Stimulated activated CD4-positive, alpha-beta T cell treated with anti-CD3 and anti-CD28 coated beads, Interleukin-1b, Interleukin-23, amount 100 ng/mL, for 1 hour (primary cell): ENCODE results near the gene GBA2.

Experiments
- DNase-seq, 2 donors: peaks; one replicate each; pipeline ENCODE4 v3.0.0-alpha.2; 2020; ENCODE audit warnings: low read depth in 2 of 2

GBA2 gene

DNA sequence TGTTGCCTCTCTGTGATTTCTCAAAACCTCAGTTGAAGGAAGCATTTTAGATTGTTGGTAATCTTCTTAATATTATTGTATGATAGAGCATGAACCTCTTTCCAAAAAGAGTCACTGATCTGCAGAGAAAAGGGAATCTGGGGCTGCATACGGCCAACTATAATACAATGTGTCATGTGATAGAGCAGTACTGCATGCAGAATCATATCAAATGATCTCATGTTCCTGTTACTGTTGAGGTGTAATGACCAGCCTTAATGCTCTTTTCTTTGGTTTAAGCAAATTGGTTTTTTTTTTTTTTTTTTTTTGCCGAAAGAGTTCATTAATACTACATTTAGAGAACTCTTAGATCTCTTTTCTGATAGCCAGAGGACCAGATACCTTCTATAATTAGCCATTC is 18.0 kb upstream of the GBA2 start:
- DNase-seq: no peak

DNA sequence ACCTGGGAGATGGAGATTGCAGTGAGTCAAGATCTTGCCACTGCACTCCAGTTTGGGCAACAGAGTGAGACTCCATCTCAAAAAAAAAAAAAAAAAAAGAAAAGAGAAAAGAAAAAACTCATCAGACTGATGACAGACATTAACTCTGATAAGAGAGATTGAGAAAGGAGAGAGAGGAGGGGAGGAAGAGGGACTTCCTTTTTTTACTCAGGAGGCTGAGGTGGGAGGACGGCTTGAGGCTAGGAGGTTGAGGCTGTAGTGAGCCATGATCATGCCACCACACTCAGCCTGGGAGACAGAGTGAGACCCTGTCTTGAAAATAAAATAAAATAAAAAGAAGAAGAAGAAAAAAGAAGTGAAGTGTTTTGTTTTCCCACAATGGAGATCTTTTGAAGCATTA is 14.8 kb upstream of the GBA2 start:
- DNase-seq: no peak

DNA sequence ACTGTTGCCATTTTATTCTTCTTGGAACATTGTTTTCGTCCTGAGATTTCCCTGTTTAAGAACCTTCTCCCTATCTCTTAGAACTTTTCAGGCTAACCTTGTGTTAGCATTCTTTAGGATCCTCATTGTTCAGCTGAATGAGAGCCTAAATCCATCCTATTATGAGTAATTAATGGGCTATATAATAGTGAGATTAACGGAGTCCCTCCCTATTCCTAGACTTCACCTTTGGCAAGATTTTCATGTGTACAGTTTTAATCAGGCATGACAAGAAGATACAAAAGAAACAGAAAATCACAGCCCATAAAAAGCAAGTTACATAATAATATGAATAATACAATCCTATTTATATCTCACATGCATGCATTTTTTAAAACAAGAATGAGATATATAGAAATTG is 14.2 kb upstream of the GBA2 start:
- no peak for DNase-seq

DNA sequence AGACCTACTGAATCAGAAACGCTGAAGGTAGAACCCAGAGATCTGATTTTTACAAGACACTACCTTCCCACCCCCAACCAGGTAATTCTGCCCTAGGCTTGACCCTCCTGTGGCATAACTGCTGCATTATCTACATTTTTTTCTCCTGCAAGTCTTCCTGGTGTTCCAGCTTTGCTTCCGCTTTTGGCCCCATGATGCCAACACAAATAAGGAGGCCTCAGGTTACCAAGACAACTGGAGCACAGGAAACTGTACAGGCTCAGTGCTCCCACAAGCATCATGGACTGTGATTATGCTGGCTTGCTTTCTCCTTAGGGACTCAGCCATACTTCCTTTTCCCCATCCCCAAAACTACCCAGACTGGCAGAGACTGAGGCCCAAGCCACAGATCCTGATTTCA is 11.6 kb upstream of the GBA2 start:
- no peak for DNase-seq

DNA sequence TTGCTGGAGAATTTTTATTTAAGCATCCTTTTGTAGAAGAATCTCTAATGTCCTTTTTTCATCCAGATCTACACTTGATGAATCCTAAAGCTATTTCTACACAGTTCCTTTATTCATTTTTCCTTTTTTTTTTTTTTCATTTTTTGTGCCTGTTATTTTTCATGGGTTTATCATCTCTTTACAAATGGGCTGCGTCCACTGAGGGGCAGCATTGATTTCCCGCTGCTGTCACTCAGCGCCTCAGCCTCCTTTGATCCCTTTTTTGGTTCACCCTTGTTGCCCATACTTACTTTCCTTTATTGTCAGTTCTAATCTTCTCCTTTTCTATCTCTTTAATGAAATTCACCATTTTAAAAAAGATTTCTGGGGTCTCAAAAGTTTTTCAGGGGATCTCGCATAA is 10.8 kb upstream of the GBA2 start:
- no peak for DNase-seq

DNA sequence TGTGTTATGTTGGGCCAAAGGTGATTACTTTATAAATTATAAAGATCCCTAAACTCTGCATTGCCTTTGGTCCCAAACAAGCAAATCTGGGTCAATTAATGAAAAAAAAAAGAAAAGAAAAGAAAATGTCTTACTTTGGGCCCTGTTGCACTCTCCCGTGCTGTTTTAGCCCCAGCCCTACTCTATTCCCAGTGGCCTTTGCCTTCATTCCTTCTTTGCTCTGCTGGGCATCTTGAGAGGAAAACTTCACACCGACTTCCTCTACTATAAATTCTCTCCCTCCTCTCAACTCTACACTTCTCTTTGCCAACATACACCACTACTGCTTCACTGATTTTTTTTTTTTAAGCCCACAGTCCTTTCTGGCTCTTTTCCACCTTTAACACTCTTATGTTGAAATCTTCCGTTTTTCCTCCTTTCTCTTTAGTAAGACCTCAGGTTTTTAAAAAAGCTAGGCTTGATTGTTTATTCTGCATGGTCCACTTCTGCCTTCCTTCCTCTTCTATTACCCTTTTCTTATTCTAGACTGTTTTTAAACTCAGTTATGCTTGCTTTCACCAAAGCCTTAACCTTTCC is 9.5 kb upstream of the GBA2 start:
- no peak for DNase-seq

DNA sequence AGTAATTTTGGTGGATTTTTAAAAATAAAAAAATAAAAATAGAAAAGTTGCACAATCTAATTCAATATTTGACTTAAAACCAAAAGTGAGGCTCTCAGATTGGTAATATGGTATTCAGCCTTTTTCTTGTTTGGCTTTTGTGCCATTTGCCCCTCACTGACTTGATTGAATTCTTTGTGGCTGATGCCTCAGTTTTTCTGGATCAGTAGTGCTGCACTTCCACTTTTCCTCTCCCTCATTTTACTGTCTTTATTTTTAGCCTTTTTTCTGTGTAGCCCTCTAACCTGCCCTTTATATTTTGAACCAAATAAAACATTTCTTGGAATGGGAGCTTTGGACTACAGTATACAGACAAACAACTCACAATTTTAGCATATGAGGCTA is 8.9 kb upstream of the GBA2 start:
- DNase-seq: no peak

DNA sequence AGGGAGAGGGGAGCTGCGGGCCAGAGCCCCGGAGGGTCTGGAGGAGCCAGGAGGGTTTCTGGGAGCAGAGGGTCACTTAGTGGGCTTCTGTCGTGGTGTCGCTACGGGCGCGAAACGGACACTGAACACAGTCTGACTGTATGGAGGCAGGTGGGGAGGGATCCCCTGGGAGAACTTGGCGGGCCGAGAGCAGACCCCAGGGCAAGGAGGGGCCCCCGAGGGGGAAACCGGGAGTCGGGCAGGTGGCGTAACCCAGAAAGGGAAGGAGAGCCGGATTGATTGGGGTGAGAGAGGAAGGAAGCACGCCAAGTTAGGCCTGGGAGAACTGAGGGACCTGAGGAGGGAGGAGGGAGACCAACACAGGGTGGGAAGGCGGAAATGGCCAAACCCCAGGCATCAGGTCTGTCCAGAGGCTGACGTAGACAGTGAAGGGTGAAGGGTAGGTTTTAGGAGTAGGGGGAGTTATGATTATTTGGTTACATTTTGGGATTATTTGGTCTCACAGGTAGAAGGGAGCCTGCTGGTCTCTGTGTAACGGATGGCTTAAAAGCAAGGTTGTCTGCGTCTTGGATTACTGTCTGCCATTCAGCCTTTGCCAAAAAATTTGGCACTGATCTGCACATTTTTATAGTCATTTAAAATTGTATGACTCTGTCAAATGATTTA is 8.3 kb upstream of the GBA2 start:
- DNase-seq: no peak

DNA sequence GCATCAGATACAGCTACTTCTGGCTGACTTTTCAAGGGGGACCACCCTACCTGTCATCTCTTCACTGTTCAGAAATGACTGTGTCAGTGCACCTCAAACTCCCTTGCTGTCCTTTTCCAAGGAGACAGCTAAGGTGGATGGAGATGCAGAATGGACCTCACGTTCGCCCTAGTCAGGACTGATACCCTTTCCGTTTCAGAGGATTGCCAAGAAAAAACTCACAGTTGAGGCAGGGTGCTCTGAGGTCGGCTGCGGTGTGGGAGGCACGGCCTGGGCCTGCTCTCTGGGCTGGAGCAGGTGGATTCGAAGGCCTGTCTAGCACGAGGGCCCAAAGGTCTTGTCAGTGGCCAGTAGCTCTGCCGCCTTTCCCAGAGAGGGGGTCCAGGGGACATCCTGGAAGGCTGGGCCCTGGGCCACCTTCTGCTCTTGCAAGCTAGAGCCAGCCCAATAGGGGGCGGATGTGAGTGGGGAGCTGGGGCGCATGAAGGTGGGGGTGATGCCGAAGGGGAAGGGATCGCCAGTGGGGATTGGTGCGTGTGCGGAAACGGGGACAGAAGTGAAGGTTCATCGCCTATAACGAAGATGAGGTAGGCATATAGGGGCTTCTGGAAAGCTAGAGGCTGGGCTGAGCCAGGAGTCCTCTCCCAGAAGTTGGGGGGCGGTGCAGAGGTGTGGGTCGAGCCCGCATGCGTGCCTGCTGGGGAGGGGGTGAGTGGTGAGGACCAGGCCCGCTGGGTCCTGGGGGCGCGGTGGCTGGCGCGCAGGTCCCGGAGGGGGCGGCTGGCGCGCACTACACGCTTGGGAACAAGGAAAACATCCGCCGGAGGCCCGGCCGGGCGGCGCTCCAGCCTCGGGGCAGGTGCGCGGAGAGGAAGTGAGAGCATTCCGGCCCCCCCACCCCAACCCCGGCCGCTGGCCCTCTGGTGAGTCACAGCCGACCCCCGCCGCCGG is 7.5 kb upstream of the GBA2 start:
- peak; percentile 55 to 68 for DNase-seq

DNA sequence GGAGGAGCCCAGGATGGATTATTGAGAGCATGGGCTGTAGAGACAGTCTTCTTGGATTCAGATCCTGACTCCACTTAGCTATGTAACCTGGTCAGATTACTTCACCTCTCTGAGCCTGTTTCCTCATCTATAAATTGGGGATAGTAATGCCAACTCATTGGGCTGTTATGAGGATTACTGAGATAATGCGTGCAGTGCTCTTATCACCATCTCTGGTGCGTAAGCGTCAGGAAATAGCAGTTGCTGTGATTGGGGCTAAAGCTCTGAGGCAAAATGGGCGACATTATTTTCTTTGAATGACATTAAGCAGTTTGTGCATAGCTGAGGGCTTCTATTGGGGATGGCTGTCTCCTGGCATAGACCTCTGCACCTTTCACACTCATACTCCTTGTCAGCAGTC is 6.0 kb upstream of the GBA2 start:
- DNase-seq: no peak

DNA sequence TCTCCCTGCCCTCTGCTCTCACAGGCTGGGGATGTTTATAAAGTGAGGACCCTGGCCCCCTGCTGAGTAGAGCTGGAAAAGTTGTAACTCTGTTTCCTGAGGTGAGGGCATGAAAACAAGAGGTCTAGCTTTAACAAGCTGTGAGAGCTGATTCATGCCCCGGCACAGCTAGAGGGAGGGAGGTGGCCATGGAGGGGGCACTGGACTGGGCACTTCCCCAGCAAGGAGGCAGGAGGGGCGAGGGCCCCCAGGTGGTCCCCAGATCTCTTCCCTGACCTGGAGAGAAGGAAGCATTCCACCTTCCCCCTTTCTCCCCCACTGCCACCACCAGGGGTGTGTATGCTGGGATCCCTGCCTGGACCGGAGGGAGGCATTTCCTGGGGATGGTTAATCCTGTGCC is 5.2 kb upstream of the GBA2 start, which contains the start of gene MSMP:
Gene MSMP, minus strand, starts transcription at position 13 of the 400 bp plus-strand sequence. CDS start 147 bp downstream, outside the sequence.
- DNase-seq: no peak

DNA sequence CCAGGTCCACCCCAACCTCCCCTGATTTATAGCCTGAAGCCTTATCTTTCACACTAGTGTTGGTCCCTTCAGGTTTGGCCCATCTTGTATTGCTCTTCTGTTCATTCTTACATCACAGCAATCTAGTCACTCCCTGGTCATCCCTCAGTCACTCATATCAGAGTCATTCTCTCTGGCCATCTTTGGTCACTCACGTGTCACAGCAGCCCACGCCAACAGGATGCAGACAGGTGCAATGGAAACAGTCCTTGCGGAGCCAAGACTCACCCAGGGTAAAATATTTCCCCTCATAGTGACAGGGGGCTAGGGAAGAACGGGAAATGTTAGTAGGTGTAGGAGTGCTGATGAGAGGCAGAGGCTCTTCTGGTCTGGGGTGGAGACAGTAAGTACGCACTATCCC is 4.4 kb upstream of the GBA2 start:
- no peak for DNase-seq

DNA sequence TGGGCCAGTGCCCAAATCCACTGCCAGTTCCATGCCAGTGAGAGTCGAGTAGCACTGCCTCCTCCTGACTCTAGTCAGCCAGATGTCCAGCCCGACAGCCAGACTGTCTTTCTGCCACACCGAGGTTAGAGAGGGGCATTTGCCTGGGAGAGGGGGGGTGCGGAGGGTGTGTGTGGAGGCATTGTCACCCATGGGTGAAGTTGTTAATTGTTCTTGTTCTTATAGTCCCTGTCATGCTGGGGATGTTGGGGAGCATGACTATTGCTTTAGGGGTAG is 1.2 kb upstream of the GBA2 start:
- no peak for DNase-seq

DNA sequence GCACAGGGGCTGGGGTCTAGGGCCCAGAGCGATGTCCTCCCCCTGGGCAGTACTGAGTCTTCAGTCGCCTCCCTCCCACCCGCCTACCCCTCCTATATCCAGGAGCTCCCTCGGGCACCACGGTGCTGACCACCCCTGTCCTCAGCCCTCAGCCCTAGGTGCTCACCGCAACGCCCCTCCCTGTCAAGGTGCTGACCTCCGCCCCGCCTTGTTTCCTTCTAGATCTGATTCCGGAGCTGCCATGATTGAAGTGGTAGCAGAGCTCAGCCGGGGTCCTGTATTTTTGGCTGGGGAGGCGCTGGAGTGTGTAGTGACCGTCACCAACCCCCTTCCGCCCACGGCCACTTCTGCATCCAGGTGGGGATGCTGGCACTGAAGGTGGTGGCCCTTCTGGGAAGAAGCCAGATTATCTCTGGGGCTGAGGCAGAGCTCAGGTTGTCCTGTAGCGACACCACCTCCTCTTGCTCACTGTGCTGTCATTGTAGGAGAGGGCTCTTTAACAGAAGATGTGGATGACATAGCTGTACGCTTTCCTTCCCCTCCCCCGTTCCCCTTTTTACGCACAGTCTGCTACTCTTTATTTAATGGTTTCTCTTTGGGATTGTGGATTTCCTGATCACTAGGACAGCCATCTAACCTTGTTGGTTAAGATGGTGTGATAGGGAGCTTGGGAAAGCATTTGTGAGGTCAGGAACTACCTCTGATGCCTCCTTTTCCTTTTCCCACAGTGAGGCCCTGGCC is 657 bp upstream of the GBA2 start:
- DNase-seq: peak in 1 of 2 donors; percentile 11

DNA sequence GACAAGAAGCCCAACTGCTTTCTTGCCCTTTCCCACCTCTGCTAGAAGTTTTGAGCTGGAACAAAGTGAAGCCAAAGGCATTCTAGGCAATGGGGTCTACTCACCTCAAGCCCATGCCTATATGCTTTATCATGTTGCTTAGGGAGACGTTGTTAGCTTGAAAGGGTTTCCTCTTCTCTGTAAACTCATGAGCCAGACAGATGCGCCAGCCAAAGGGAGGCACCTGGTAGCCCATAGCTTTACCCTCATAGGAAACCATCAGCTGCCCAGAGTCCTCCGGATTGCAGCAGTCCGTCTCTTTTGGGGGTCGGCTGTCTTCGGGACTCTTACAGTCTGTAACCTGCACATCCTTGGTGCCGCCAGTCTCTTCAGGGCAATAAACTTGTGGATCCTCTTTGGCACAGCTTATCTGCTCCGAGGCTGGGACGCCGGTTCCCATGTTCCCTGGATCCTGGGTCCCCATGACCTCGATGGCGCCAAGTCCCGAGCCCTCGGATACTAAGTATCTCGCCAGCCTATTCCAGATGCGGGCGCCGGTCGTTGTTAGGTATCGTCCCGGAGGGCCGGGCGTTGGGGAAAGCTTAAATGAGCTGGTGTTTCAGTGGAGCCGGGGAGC is 678 bp downstream of the GBA2 start:
- DNase-seq: no peak

DNA sequence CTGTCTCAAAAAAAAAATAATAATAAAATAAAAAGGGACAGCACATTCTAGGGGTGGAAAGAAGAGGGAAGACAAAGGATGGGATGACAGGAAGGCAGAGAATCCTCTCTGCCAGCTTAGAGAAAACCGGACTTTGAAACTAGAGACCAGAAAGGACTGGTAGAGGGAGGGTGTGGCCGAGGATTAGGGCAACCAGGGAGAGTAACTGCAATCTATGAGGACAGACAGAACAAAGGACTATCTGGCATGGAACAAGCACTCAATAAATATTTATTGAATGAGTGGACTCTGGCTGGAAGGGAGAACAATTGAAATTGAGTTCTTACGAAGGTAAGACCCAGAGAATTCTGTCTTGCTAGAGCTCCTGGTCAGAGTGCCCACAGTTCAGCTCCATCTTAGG is 2.4 kb downstream of the GBA2 start:
- DNase-seq: no peak

DNA sequence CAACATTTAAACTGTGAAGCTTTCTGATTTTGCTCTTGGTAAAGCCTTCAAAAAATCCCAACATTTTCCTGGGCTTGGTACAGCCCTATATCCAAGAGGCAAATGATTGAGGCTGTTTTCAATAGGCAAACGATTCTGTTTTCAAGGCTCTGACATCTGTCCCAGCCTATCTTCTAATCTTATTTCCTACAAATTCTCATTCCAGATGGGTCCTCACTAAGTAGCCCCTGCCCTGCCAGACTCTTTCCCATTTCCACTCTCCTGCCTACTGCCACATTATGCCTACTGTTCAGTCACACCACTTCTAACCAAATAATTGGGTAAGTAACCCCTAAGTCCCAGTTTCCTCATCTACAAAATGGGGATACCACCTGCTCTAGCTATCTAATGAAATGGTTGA is 3.5 kb downstream of the GBA2 start:
- no peak for DNase-seq

DNA sequence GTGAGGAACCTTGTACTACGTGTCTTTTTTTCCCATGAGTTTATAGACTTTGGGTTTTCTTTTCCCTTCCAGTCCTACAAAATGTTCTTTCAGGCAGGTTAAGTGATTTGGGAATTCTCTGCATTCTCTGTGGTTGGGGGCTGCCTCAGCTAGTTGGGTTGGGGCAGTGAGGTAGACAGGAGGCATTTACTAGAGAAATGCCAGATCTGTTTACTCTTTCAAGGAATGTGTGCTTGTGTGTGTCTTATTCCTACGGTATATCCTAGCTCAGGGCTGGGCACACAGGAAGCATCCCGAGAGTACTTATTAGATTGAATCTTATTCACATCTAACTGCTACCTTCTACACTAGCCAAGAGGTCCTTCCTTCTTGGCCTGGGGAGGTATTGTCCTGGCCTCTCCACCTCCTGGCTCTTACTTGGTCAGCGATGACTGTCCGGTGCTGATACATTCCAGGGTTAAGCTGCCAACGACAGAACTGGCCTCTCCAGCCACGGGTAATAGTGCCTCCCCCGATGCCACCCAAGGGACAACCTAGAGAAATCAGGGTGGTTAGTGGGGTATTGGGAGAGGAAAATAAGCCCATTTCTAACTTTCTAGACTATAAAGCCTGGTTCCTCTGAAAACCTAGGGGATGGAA is 5.0 kb downstream of the GBA2 start:
- DNase-seq: no peak

DNA sequence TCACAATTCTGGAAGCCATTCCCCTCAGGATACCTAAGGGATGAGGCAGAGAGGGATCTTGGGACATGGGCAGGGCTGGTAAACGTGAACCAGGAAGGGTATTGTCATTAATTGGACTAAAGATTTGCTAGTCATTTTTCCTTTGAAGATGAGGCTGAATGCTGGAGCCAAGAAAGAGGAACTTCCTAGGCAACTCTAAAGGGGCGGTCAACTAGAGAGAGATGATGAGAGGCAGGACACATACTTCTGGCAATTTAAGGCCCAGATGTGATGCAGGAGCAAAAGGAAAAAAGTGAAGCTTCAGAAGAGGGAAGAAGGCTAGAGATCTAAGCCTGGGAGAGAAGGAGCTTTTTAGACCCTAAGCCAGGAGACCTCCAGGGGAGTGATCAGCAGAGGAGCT is 5.6 kb downstream of the GBA2 start:
- no peak for DNase-seq

DNA sequence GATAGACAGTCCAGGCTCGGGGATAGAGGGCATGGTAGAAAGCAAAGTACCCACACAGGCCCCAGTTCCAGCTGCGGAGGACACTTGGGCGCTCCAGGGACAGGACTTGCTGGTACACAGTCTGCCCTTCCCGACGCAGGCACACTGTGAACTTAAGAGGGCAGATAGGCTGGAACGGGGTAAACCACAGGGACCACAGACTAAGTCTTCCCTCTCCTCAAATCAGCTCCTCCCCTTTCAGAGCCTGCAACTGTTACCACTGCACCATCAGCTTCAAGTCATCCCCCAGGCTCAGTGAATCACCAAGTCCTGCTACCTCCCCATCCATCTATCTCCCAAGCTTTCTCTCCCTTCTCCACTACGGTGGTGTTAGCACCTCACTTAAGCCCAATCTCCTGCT is 7.3 kb downstream of the GBA2 start:
- no peak for DNase-seq

DNA sequence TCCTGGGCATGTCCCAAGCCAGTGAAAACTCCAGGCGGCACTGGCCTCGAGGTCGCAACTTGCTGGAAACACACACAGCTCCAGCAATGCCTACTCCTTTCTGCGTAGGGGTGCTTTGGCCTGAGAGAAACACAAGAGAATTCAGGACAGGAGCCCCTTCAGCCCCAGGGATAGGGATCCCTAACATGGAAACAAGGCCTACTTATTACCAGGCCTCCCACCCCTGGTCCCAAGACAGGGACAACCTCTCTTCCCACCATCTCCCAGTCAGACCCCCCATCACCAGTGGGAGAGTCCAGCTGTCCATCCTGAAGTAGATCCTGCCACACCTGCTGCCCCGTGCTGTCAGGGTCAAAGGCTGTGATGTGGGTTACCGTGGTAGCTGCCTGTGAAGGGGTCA is 8.8 kb downstream of the GBA2 start:
- DNase-seq: no peak

DNA sequence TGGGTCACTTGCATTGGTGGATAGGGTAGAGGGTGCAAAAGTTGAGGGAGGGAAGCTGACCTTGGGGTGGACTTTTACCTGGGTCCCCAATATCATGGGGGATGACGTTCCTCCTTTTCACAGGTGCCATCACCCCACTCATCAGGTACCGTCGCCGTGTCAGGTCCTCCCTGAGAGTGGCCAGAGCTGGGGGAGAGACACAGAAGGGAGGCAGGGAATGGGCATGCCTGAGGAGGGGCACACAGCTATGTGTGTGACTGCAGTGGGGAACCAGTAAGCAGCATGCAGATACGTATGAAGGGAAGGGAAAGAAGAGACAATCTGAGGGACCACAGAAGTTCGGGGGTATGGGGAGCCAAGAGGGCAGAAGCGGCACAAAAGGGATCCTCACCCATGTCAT is 10.1 kb downstream of the GBA2 start:
- DNase-seq: no peak
